WERI-Rb-1 (cell line): ENCODE measurements around the gene PHLDB1.

ENCODE experiments used
- DNase-seq: peaks from one replicate; pipeline ENCODE4 v3.0.0-alpha.2; 2020
- H3K27ac ChIP-seq: fragments of 250-450 bp; sonication (Bioruptor Pico); 2 replicates; pipeline ENCODE4 v1.5.1; 2020; ENCODE audit warnings: mild to moderate bottlenecking, moderate library complexity
- H3K27me3 ChIP-seq: fragments of 250-450 bp; sonication (Bioruptor Pico); 2 replicates; pipeline ENCODE4 v1.5.1; 2021; ENCODE audit warnings: mild to moderate bottlenecking, low read depth, moderate library complexity; ENCODE audit not compliant: insufficient read depth, severe bottlenecking
- H3K36me3 ChIP-seq: fragments of 250-450 bp; sonication (Bioruptor Pico); 2 replicates; pipeline ENCODE4 v1.5.1; 2020; ENCODE audit warnings: mild to moderate bottlenecking, moderate library complexity
- H3K4me3 ChIP-seq: 2 replicates; pipeline ENCODE4 v1.5.1; 2011; ENCODE audit warnings: low read depth, mild to moderate bottlenecking, control low read depth, low read length
- H3K9me3 ChIP-seq: fragments of 250-450 bp; sonication (Bioruptor Pico); 2 replicates; pipeline ENCODE4 v1.5.1; 2021; ENCODE audit warnings: mild to moderate bottlenecking, moderate library complexity; ENCODE audit not compliant: severe bottlenecking
- CTCF ChIP-seq: IDR thresholded peaks from 2 replicates; pipeline ENCODE4 v1.5.1; 2011; ENCODE audit warnings: low read depth, mild to moderate bottlenecking, control low read depth, inconsistent platforms, low read length

PHLDB1 gene

DNA sequence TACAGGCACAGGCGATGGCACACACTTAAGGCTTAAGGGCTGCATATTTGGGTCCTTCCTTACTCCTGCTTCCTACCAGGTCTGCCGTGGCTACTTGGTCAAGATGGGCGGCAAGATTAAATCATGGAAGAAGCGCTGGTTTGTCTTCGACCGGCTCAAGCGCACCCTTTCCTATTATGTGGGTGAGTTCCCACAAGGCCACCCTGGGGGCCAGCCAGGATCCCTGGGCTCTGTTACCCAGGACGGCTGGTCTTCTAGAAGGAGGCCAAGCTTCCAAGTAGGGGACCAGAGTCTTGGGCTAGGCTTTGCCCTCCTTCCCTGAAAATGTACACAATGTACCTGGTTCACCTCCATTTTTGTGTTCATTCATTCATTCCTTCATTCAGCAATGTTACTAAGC lies 43.0 kb downstream of the PHLDB1 start:
- no peak overlapping the region for H3K4me3 ChIP-seq
- H3K36me3 ChIP-seq = peaks cover 20% of the 10 kb centered on the region
- no peaks in the 10 kb centered on the region for H3K9me3 ChIP-seq
- no peak overlapping the region for H3K27ac ChIP-seq
- DNase-seq = no peak
- no peaks in the 10 kb centered on the region for H3K27me3 ChIP-seq
- TF ChIP-seq CTCF = no peak

DNA sequence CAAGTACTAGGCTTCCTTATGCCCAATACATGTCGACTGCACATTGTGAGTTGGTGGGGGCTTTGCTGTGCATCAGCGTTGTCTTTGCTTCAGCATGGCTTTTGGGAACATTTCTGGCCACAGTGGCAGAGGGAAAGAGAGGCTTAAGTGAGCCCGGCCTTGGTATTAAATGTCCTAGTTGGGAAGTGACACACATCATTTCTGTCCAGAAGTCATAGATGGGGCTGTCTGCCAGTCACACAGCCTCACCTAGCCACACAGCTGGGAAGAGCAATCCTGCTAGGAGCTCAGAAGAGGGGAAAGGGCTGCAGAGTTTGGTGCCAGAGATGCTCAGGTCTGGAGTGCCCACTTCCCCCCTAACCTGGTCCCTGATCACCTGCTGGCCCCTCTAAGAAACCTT lies 44.4 kb downstream of the PHLDB1 start:
- H3K27me3 ChIP-seq = no peaks in the 10 kb centered on the region
- no peaks in the 10 kb centered on the region for H3K9me3 ChIP-seq
- no peak overlapping the region for H3K27ac ChIP-seq
- H3K4me3 ChIP-seq = no peak overlapping the region
- DNase-seq = no peak
- H3K36me3 ChIP-seq = peaks cover 15% of the 10 kb centered on the region
- no peak for TF ChIP-seq CTCF

- TF ChIP-seq CTCF = no peak
- Histone ChIP-seq H3K27ac (no peak overlapping the region), H3K9me3 (no peaks in the 10 kb centered on the region), H3K27me3 (no peaks in the 10 kb centered on the region), H3K36me3 (peaks cover 9% of the 10 kb centered on the region), H3K4me3 (no peak overlapping the region)
- DNase-seq = no peak
These were observed 45.3 kb downstream of the PHLDB1 start for GRCh38 chr11:118652681-118653181.

DNA sequence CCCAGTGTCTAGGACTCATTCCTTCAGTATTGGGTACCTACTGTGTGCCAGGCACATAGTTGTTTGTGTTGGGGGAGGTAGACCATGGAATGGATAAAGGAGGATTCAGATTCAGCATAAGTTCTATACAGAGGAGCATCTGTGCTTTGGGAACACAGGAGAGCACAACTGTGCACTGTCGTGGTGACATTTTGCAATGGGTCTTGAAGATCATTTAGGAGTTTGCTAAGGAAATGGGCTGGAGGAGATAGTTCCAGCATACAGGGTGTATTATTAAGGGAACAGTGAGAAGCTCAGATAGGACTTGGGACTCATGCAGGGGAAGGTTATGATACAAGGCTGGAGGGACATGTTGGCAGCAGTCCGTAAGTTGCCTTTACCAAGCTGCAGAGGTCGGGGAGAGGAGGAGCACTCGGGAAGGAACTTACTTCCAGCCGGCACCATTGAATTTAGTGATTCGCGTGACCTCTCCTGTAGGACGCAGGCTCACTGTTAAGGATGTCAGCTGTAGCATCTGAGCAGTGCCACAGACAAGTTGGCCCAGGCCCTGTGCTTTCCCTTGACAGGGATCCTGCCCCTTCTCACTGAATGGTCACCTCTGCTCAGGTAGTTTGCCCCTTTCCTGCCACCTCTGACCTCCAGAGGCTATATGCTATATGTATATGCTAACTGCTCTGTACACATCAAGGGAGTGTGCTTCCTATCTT lies 46.4 kb downstream of the PHLDB1 start:
- Histone ChIP-seq H3K4me3 (no peak overlapping the region), H3K9me3 (no peaks in the 10 kb centered on the region), H3K36me3 (peaks cover 7% of the 10 kb centered on the region), H3K27me3 (no peaks in the 10 kb centered on the region), H3K27ac (no peak overlapping the region)
- no peak for TF ChIP-seq CTCF
- no peak for DNase-seq

DNA sequence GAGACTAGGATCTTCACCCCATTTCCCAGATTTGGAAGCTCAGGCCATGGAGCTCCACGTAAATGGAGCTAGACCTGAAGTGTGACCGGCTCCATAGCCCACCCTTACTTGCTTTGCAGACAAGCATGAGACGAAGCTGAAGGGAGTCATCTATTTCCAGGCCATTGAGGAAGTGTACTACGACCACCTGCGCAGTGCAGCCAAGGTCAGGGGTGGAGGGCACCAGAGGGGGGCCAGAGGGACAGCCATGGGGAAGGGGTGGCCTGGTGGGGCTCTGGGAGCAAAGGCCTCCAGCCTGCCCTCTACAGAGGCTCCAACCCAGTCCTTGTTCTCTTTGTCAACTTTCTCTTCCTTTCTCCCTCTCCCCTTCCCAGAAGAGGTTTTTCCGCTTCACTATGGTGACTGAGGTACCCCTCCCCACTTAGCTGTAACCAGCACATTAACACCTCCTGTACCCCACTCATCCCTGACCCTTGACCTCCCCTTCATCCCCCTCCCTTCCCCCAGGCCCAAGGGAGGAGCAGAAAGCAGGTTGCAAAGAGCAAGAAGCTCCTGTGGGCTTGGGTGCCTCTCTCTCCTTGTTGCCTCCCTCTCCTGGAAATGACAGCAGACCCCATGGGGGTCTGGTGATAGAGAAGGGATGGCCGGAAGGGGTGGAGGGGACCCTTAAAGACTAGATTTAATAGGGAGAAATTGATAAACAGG lies 48.2 kb downstream of the PHLDB1 start:
- Histone ChIP-seq H3K27me3 (no peaks in the 10 kb centered on the region), H3K36me3 (peaks cover 6% of the 10 kb centered on the region), H3K9me3 (no peaks in the 10 kb centered on the region), H3K4me3 (no peak overlapping the region), H3K27ac (no peak overlapping the region)
- no peak for TF ChIP-seq CTCF
- DNase-seq = no peak
